Epithelial cell of proximal tubule (primary cell): ENCODE data around the gene CRYGN. TPM values are rescaled to one million over a fixed set of nuclear protein-coding genes. Genes with fewer than 3 reads are reported as not detected.

Source experiments
- DNase-seq: peaks from one replicate; pipeline ENCODE4 v3.0.0-alpha.2; 2011; ENCODE audit warnings: low read depth
- H3K4me3 ChIP-seq: 2 replicates; pipeline ENCODE4 v1.5.1; 2011; ENCODE audit warnings: low read depth, mild to moderate bottlenecking, low read length
- CTCF ChIP-seq: conservative IDR thresholded peaks from 2 replicates; pipeline ENCODE4 v1.5.1; 2012; ENCODE audit warnings: low read depth, mild to moderate bottlenecking, low read length
- total RNA-seq: library from RNA; depleted of rRNA; stranded (reverse); fragments of >200 nt; gene quantifications from 2 replicates; pipeline ENCODE4 v1.2.3, GENCODE V29; 2015

Gene CRYGN
- total RNA-seq, 1 donor from 2014 or later = not detected

- DNase-seq = no peak
- TF ChIP-seq CTCF = no peak
- H3K4me3 ChIP-seq = no peak overlapping the region
Observed at GRCh38 chr7:151406886-151407583, 32.9 kb downstream of the CRYGN start.

- DNase-seq = no peak
- H3K4me3 ChIP-seq = no peak overlapping the region
- TF ChIP-seq CTCF = no peak
Observed at GRCh38 chr7:151406051-151406875, 33.7 kb downstream of the CRYGN start.

- H3K4me3 ChIP-seq = no peak overlapping the region
- DNase-seq = no peak
- no peak for TF ChIP-seq CTCF
Observed at GRCh38 chr7:151405588-151405987, 34.4 kb downstream of the CRYGN start.

- no peak for DNase-seq
- H3K4me3 ChIP-seq = no peak overlapping the region
- TF ChIP-seq CTCF = no peak
Observed at GRCh38 chr7:151405056-151405455, 34.9 kb downstream of the CRYGN start.

- no peak overlapping the region for H3K4me3 ChIP-seq
- DNase-seq = no peak
- TF ChIP-seq CTCF = no peak
Observed at GRCh38 chr7:151404216-151405011, 35.5 kb downstream of the CRYGN start.

GRCh38 chr7:151403764-151404163, 36.2 kb downstream of the CRYGN start:
- DNase-seq = no peak
- no peak overlapping the region for H3K4me3 ChIP-seq
- no peak for TF ChIP-seq CTCF
